HG03045 (cell line): Measurements from ENCODE around the gene HSPA9.
"Not testable (repeated sequence)": the region's sequence is repeated elsewhere in the genome, so short reads cannot be mapped to it uniquely, and the experiment has no call there.

Experiments
- ATAC-seq: cut with Tn5 transposase; IDR thresholded peaks from one replicate; pipeline ENCODE4 v1.9.1; 2021; ENCODE audit warnings: mild to moderate bottlenecking, moderate library complexity; ENCODE audit not compliant: unreplicated experiment

HSPA9 gene

GRCh38 chr5:138536665-138537315, 38.4 kb downstream of the HSPA9 start:
- no peak for ATAC-seq

- no peak for ATAC-seq
Measured at GRCh38 chr5:138536215-138536614, 39.0 kb downstream of the HSPA9 start.

- ATAC-seq, result no peak
Measured at GRCh38 chr5:138533973-138534941, 40.9 kb downstream of the HSPA9 start.

GRCh38 chr5:138529812-138530211, 45.4 kb downstream of the HSPA9 start:
- no peak for ATAC-seq

GRCh38 chr5:138528744-138529469, 46.3 kb downstream of the HSPA9 start:
- no peak for ATAC-seq

- ATAC-seq, result no peak
Measured at GRCh38 chr5:138528208-138528607, 47.0 kb downstream of the HSPA9 start.

- no peak for ATAC-seq
Measured at GRCh38 chr5:138527170-138527569, 48.0 kb downstream of the HSPA9 start.

- ATAC-seq, result no peak
Measured at GRCh38 chr5:138523406-138523805, 51.8 kb downstream of the HSPA9 start.

- ATAC-seq, result no peak
Measured at GRCh38 chr5:138520971-138521370, 54.2 kb downstream of the HSPA9 start.

GRCh38 chr5:138517437-138517836, 57.8 kb downstream of the HSPA9 start:
- no peak for ATAC-seq

GRCh38 chr5:138515556-138516245, 59.5 kb downstream of the HSPA9 start:
- ATAC-seq, result no peak

- no peak for ATAC-seq
Measured at GRCh38 chr5:138514021-138514420, 61.2 kb downstream of the HSPA9 start.

GRCh38 chr5:138508958-138509357, 66.2 kb downstream of the HSPA9 start:
- no peak for ATAC-seq

- not testable (repeated sequence) for ATAC-seq
Measured at GRCh38 chr5:138507485-138507884, 67.7 kb downstream of the HSPA9 start.

GRCh38 chr5:138506370-138507306, 68.6 kb downstream of the HSPA9 start:
- ATAC-seq, result no peak

GRCh38 chr5:138504799-138505198, 70.4 kb downstream of the HSPA9 start:
- ATAC-seq, result no peak
